Muscle of leg (tissue), 11 donors: ENCODE data around the gene KRTAP21-3. TPM values are rescaled to one million over a fixed set of nuclear protein-coding genes. Genes with fewer than 3 reads are reported as not detected.

ENCODE experiments used
- DNase-seq: peaks from one replicate; pipeline ENCODE4 v3.0.0; 2013
- H3K27ac ChIP-seq: one replicate; pipeline ENCODE4 v1.5.1; 2013; ENCODE audit warnings: mild to moderate bottlenecking, low read length, control low read depth
- H3K27me3 ChIP-seq: one replicate; pipeline ENCODE4 v1.6.1; 2013; ENCODE audit warnings: low read length; ENCODE audit not compliant: control insufficient read depth, insufficient read depth
- H3K36me3 ChIP-seq: one replicate; pipeline ENCODE4 v1.6.1; 2013; ENCODE audit warnings: low read length; ENCODE audit not compliant: control insufficient read depth, insufficient read depth
- H3K4me1 ChIP-seq: one replicate; pipeline ENCODE4 v1.6.1; 2013; ENCODE audit warnings: low read length; ENCODE audit not compliant: control insufficient read depth, insufficient read depth
- H3K4me3 ChIP-seq: one replicate; pipeline ENCODE4 v1.5.1; 2013; ENCODE audit warnings: low read length, control low read depth
- H3K9me3 ChIP-seq: replicated peaks from 2 replicates; pipeline ENCODE4 v1.6.1; 2013; ENCODE audit warnings: low read depth, low read length; ENCODE audit not compliant: control insufficient read depth
- WGBS: methylation state at CpG from one replicate; pipeline ENCODE4 v1.1.5; 2013; ENCODE audit warnings: missing lambda C conversion rate; ENCODE audit not compliant: insufficient coverage; 5-methylcytosine and 5-hydroxymethylcytosine counted together
- polyA plus RNA-seq, 8 donors: library from polyadenylated mRNA; unstranded; fragments of 120-200 nt; gene quantifications; one replicate each; pipeline versions ENCODE4 v1.2.1 to v1.2.3, GENCODE V29; 2013; ENCODE audit warnings: inconsistent platforms in 1 of 8, low replicate concordance in 1 of 8; ENCODE audit not compliant: insufficient read length in 8 of 8, insufficient read depth in 1 of 8
- total RNA-seq: library from RNA; stranded (reverse); fragments of 120-200 nt; gene quantifications from one replicate; pipeline ENCODE4 v1.2.4, GENCODE V29; 2013

KRTAP21-3 gene
- total and polyA plus RNA-seq, 9 donors = not detected

DNA sequence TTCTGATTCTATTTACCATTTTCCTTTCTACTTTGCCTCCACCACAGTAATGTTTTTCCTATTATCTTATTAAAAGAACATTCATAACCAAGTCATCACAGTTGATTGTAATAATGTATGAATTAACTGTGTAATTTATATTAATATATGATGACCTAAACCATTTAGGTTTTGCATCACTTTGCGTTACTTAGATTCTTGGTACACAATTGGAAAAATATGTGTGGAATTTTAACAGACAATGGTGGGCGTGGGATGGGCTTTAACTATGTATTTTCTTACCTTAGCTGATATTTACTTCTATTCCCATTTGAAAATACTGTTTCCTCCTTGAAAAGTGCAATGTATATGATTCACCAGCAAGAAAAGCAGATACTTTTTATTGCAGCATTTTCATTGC is 3.6 kb downstream of the KRTAP21-3 start:
- Histone ChIP-seq H3K27me3 (no peaks in the 10 kb centered on the region), H3K4me1 (no peaks in the 10 kb centered on the region), H3K9me3 (no peaks in the 10 kb centered on the region), H3K36me3 (no peaks in the 10 kb centered on the region), H3K4me3 (no peak overlapping the region), H3K27ac (no peak overlapping the region)
- DNase-seq = no peak
- WGBS = no CpG with 5 or more reads among the region's 2 CpGs

DNA sequence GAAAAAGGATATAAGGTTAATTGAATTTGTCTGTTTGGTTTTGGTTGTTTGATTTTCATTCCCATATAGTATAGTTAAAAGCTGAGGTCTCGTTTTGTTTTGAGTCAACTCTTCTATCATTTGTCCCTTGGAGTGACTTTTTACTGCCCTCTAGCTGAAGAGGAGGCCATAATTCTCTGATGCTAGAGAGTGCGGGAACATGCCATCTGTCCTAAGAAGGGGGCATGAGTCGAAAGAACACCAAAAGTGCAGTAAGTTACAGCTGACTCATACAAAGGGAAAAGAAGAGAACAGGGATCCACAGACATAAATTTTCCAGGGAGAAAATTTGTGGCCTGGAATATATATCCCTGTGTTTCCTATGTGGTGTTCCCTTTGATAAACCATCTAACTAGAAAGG is 4.1 kb downstream of the KRTAP21-3 start:
- Histone ChIP-seq H3K27ac (no peak overlapping the region), H3K4me3 (no peak overlapping the region), H3K4me1 (no peaks in the 10 kb centered on the region), H3K9me3 (no peaks in the 10 kb centered on the region), H3K36me3 (no peaks in the 10 kb centered on the region), H3K27me3 (no peaks in the 10 kb centered on the region)
- WGBS = no CpG with 5 or more reads among the region's 3 CpGs
- no peak for DNase-seq

DNA sequence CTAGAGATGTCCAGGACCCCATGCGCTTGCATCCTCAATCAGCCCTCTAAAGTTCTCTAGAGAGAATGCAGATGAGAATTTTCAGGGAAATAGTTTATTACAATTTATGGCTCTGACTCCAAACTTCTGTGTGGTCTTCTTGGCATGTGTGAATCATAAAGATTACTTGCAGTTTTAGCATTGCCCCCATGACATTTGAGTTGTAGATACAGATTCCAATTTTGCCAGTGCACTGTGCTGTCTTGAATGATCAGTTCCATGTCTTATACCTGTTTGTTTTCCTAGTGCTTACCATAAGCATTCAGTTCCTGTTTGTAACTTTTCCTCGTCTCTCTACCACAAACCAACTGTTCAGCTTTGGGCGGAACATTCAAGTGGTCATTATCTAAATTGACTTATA is 4.8 kb downstream of the KRTAP21-3 start:
- H3K9me3 ChIP-seq = no peaks in the 10 kb centered on the region
- H3K4me3 ChIP-seq = no peak overlapping the region
- H3K27me3 ChIP-seq = no peaks in the 10 kb centered on the region
- H3K4me1 ChIP-seq = no peaks in the 10 kb centered on the region
- no peak overlapping the region for H3K27ac ChIP-seq
- no peaks in the 10 kb centered on the region for H3K36me3 ChIP-seq
- WGBS = no CpG with 5 or more reads among the region's 3 CpGs
- peak; percentile 4 for DNase-seq

DNA sequence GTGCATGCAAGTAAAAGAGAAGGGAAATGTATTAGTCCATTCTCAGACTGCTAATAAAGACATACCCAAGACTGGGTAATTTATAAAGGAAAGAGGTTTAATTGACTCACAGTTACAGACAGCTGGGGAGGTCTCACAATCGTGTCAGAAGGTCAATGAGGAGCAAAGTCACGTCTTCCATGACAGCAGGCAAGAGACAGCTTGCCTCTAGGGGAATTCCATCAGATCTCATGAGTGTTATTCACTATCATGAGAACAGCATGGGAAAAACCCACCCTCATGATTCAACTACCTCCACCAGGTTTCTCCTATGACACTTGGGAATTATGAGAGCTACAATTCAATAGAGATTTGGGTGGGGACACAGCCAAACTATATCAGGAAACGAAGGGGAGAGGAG is 8.1 kb downstream of the KRTAP21-3 start:
- no peaks in the 10 kb centered on the region for H3K27me3 ChIP-seq
- 88% methylated on average over 1 of the region's 3 CpGs for WGBS
- H3K4me1 ChIP-seq = no peaks in the 10 kb centered on the region
- H3K36me3 ChIP-seq = no peaks in the 10 kb centered on the region
- H3K4me3 ChIP-seq = no peak overlapping the region
- H3K9me3 ChIP-seq = no peaks in the 10 kb centered on the region
- no peak for DNase-seq
- H3K27ac ChIP-seq = no peak overlapping the region

DNA sequence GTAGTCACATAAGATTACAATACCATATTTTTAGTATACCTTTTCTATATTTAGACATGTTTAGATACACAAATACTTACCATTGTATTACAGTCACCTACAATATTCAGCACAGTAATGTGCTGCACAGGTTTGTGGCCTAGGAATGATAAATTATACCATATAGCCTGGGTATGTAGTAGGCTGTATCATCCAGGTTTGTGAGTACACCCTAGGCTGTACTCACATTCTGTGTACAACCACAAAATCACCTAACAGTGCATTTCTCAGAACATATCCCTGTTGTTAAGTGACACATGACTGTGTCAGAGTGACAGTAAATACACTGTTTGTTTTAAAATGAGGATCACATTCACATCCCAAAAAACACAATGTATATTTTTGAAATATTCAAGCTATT is 11.2 kb downstream of the KRTAP21-3 start:
- DNase-seq = no peak
- Histone ChIP-seq H3K4me1 (no peaks in the 10 kb centered on the region), H3K4me3 (no peak overlapping the region), H3K9me3 (no peaks in the 10 kb centered on the region), H3K27ac (no peak overlapping the region), H3K36me3 (no peaks in the 10 kb centered on the region), H3K27me3 (no peaks in the 10 kb centered on the region)

DNA sequence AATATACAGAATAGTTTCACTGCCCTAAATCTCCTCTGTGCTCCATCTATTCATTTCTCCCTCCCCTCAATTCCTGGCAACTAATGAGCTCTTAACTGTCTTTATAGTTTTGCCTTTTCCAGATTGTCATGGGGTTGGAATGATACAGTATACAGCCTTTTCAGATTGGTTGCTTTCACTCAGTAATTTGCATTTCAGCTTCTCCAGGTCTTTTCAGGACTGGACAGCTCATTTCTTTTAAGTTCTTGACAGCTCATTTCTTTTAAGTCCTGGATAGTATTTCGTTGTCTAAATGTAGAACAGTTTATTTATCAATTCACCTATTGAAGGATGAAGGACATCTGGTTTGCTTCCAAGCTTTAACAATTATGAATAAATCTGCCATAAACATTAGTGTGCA is 22.6 kb downstream of the KRTAP21-3 start:
- DNase-seq = no peak
- H3K27me3 ChIP-seq = no peaks in the 10 kb centered on the region
- no peak overlapping the region for H3K27ac ChIP-seq
- no peaks in the 10 kb centered on the region for H3K4me1 ChIP-seq
- WGBS = no CpG with 5 or more reads among the region's 1 CpG
- H3K9me3 ChIP-seq = peaks cover 6% of the 10 kb centered on the region
- H3K36me3 ChIP-seq = no peaks in the 10 kb centered on the region
- H3K4me3 ChIP-seq = no peak overlapping the region

DNA sequence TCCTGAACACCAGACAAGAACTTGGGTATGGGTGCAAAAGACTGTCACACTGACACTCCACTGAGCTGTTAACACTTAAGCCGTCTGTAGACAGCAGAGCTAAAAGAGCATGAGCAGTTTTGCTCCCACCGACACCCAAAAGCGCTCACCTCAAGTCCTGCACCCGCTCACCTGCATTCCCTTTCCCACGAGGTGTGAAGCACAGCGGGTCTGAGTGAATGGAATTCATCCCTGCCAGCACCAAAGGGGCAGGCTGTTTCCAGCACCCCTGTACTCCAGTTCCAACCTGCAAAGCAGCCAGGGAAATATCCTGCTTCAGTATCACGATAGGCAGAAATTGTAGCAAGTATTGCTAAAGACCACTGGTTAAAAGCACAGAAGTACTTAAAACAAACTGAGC is 28.8 kb downstream of the KRTAP21-3 start:
- no peaks in the 10 kb centered on the region for H3K9me3 ChIP-seq
- H3K27me3 ChIP-seq = no peaks in the 10 kb centered on the region
- H3K4me1 ChIP-seq = no peaks in the 10 kb centered on the region
- DNase-seq = no peak
- 42% methylated on average over 4 of the region's 7 CpGs for WGBS
- H3K36me3 ChIP-seq = no peaks in the 10 kb centered on the region
- no peak overlapping the region for H3K4me3 ChIP-seq
- H3K27ac ChIP-seq = no peak overlapping the region

DNA sequence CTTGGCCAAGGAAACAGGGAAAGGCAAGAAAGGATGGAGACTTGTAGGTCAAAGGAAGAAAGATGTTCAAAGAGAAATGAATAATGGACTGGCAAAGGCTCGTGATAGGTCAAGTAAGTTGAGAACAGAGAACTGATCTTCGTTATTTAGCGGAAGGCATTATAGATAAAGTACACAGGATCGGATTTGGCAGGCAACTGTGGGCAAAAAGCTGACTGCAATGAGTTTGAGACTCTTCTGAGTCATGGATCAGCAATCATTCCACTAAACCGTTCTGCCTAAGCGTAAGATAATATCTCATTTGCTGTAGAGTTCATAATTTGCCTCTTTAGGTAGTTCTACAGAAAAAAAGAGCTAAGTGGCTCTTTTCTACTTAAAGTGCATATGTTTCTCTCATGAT is 34.1 kb downstream of the KRTAP21-3 start:
- Histone ChIP-seq H3K4me1 (no peaks in the 10 kb centered on the region), H3K4me3 (no peak overlapping the region), H3K9me3 (no peaks in the 10 kb centered on the region), H3K27ac (no peak overlapping the region), H3K36me3 (no peaks in the 10 kb centered on the region), H3K27me3 (no peaks in the 10 kb centered on the region)
- no peak for DNase-seq
- WGBS = 75% methylated on average over 3 of the region's 6 CpGs

DNA sequence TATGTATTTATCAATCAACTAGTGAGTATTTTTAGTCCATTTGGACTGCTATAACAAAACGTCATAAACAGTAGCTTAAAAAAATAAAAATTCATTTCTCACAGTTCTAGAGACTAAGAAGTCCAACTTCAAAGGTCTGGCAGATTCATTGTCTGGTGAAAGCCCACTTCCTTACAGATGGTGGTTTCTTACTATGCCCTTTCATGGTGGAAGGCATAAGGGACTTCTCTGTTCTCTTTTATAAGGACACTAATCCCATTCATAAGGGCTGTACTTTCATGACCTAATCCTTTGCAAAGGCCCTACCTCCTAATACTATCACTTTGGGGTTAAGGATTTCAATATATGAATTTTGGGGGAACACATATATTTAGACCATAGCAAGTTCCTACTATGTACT is 38.0 kb downstream of the KRTAP21-3 start:
- Histone ChIP-seq H3K36me3 (no peaks in the 10 kb centered on the region), H3K4me1 (no peaks in the 10 kb centered on the region), H3K27ac (no peak overlapping the region), H3K9me3 (no peaks in the 10 kb centered on the region), H3K27me3 (no peaks in the 10 kb centered on the region), H3K4me3 (no peak overlapping the region)
- DNase-seq = no peak
- no CpG with 5 or more reads among the region's 1 CpG for WGBS

DNA sequence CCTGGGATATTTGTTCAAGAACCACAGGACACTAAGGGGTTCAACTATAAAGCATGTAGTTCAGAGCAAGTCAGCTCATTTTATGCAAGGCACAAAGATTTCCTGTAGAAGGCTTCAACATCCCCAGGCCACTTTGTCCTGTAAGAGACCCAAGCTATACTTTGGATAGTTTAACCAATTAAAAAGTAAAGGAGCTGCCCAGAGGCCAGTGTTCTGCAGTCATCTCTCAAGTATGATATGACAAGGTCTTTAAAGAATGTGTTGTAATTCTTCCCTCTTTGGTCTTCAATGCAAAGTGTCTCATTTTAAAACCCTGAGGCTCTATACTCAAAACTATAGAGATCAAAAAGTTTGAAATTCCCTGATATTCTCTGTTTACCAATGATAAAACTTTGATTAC is 41.8 kb downstream of the KRTAP21-3 start:
- Histone ChIP-seq H3K9me3 (no peaks in the 10 kb centered on the region), H3K27me3 (no peaks in the 10 kb centered on the region), H3K4me3 (no peak overlapping the region), H3K4me1 (no peaks in the 10 kb centered on the region), H3K36me3 (no peaks in the 10 kb centered on the region), H3K27ac (no peak overlapping the region)
- DNase-seq = no peak

DNA sequence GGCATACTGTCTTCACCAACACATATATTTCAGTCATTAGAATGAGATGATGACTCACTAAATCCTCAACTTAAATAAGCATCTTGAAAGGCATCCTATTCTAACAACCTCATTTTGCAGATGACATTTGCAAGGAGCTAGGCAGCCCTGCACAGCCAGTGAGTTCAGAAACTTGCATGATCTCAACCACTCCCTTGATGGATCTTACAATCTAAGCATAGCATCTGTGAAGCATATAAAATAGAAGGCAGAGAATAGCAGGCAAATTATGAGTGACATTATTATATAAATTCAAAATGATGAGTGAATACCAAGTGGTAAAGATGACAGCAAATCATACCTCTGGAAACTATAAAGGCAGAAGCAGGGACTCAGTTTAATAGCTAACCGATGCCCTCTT is 44.3 kb downstream of the KRTAP21-3 start:
- Histone ChIP-seq H3K4me3 (no peak overlapping the region), H3K36me3 (no peaks in the 10 kb centered on the region), H3K27ac (no peak overlapping the region), H3K9me3 (no peaks in the 10 kb centered on the region), H3K4me1 (no peaks in the 10 kb centered on the region), H3K27me3 (no peaks in the 10 kb centered on the region)
- no CpG with 5 or more reads among the region's 1 CpG for WGBS
- DNase-seq = no peak
